Measurements from ENCODE around the gene KCNJ14.

Gene KCNJ14

GRCh38 chr19:48455171-48455907, at the start of gene KCNJ14:
TSS of gene KCNJ14 (plus strand) at chr19:48455574. CDS start at chr19:48461725, 6,151 bp downstream.
- no peak for DNase-seq

DNA sequence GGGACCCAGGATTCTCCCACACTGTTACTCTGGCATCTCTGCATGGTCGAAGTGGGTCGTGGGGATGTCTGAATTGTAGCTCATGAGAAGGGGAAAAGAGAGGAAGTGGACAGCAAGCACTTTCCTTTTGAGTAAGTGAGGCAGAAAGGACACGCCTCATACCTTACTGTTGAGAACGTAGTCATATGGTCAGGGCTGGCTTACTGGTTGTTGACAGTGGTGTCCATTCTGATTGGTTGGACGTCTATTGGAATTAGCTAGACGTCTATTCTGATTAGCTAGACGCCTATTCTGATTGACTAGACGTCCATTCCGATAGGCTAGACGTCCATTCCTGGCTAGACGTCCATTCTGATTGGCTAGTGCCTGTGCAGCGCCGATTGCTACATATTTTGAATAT, 49.5 kb upstream of the KCNJ14 start:
- DNase-seq = no peak

GRCh38 chr19:48413879-48414587, 41.3 kb upstream of the KCNJ14 start:
- DNase-seq = no peak

DNA sequence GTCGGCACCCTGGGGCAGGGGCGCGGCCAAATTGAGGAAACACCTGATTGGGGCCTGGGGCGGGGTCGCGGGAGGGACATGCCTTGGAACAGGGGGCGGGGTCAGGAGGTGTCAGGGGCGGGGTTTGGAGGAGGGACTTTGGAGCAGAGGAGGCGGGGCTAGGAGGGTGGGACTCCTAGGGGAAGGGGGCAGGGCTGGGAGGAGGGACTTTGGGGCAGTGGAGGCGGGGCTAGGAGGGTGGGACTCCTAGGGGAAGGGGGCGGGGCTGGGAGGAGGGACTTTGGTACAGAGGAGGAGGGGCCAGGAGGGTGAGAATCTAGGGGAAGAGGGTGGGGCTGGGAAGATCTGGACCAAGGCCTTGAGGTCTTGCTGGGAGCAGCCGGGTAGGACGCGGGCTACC, 40.0 kb upstream of the KCNJ14 start:
- DNase-seq = no peak

- DNase-seq = no peak
These were observed 39.6 kb upstream of the KCNJ14 start for GRCh38 chr19:48415806-48416221.

GRCh38 chr19:48417421-48417820, 38.0 kb upstream of the KCNJ14 start:
- DNase-seq = no peak

DNA sequence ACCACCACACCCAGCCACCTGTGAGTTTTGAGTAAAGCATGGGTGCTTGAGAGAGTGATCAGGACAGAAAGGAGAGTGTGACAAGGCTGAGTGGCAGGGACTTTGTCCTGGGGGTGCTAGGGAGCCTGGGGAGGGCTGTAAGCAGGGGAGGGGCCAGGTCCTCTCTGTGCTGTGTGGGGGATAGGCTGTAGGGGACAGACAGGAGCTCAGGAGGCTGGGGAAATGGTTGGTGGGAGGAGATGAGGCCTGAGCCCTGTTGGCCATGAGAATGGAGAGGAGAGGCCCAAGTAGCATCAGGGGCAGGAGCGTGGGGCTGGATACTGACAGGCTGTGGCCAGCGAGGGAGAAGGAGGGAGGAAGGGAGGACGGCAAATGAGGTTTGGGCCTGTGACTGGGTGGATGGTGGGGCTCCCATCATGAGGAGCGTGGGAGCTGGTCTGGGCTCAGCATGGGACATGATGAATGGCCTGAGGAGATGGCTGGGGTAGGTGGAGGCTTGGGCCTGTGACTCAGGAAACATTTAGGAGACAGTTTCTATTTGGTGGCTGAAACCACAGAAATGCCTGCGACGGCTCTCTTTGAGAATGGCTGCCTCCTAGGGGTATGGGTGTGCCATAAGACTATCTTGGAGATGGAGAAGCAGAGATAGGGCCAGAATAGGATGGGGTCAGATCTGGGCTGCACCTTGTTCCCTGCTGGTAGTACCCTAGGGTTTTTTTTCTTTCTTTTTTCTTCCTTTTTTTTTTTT, 36.9 kb upstream of the KCNJ14 start:
- no peak for DNase-seq

DNA sequence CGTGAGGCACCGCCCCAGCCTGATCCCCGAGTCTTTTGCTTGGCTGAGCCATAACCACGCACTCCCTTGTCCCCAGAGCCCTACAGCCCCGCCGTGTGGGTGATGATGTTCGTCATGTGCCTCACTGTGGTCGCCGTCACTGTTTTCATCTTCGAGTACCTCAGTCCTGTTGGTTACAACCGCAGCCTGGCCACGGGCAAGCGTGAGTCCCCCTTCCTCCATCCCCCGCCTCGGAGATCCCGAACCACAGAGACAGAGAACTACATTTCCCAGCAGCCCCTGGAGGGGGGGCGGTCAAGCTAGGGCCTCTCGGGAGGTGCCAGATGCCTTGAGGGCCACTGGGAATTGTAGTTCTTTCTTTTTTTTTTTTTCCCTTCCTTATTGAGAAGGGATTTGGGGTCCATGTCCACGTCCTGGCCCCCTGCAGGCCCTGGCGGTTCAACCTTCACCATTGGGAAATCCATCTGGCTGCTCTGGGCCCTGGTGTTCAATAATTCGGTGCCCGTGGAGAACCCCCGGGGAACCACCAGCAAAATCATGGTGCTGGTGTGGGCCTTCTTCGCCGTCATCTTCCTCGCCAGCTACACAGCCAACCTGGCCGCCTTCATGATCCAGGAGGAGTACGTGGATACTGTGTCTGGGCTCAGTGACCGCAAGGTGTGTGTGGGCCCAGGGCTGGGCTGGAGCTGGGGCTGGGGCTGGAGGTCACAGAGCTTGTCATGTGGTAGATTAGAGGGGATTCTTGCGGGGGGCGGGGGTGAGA, 36.0 kb upstream of the KCNJ14 start:
- no peak for DNase-seq

- no peak for DNase-seq
These were observed 33.8 kb upstream of the KCNJ14 start for GRCh38 chr19:48421548-48421947.

DNA sequence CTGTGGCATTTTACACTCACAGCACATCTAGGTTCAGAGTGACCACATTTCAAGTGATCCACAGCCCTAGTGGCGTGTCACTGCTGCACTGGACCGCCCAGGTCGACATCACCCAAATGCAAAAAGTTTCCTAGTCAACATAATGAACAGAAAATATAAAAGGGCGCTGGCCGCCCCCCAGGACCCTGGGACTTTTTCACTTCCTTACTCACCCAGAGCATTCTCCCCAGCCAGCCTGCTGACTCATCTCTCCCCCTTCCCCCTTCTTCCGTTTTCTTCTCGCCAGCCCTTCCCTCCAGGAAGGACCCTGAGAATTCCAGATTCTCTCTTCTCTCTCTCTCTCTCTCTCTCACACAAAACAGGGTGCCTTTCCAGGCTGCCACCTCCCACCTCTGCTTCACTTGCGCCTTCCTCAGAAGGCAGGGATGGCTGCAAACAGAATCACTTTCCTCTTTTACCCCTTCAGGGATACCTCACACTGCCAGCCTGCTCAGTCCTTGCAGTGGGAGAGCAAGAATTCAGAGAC, 30.6 kb upstream of the KCNJ14 start:
- DNase-seq = no peak

DNA sequence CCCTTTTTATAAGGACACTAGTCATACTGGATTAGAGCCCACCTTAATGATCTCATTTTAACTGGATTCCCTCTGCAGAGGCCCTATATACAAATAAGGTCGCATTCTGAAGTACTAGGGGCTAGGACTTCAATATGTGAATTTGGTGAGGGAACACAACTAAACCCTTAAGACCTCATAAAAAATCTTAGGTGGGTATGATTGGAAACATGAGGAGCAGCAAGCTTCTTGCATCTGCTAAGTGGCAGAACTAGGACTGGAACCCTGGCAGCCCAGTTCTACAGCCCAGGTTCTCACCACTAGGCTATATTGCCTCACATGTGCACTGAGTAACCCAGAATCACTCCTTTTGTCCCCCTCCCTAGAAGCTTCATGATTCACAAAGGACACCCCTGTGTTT, 26.7 kb upstream of the KCNJ14 start:
- DNase-seq = no peak

DNA sequence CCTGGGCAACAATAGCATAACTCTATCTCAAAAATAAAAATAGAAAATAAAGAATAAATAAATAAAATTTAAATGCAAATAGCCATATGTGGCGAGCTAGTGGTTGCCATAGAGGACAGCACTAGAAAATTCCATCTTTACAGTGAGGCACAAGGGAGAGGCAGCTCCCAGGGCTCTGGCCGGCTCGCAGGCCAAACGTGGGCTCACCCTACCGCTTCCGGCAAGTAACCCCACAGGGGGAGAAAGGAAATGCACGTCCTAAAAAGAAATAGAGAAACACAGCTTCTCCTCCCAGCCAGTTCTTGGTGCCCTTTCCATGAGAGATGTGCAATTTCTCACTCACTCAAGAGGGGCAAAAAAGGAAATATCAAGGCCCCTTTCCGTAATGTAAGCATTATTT, 22.0 kb upstream of the KCNJ14 start:
- no peak for DNase-seq

DNA sequence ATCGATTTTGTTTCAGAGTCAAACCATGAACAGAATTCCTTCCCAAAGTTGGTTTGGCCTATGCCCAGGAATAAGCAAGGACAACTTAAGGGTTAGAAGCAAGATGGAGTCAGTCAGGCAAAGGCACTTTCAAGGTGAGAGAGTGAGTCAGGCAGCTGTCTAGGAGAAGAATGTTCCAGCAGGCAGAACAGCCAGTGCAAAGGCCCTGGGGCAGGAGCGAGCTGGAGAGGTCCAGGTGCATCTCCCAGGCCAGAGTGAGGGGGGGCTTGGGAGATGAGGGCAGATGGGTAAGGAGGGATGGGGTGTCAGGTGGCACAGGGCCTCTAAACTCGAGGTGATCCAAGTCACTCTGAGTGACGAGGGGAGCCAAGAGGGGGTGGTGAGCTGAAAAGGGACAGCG, 18.8 kb upstream of the KCNJ14 start:
- DNase-seq = no peak

- no peak for DNase-seq
These were observed 13.9 kb upstream of the KCNJ14 start for GRCh38 chr19:48441360-48442050.

GRCh38 chr19:48442116-48443035, 13.0 kb upstream of the KCNJ14 start:
- DNase-seq = no peak

GRCh38 chr19:48443256-48443655, 12.1 kb upstream of the KCNJ14 start:
- no peak for DNase-seq

GRCh38 chr19:48443731-48444128, 11.6 kb upstream of the KCNJ14 start:
- no peak for DNase-seq

- DNase-seq = no peak
These were observed 11.0 kb upstream of the KCNJ14 start for GRCh38 chr19:48444129-48444935.

GRCh38 chr19:48444936-48445200, 10.5 kb upstream of the KCNJ14 start:
- DNase-seq = no peak

GRCh38 chr19:48445256-48445605, 10.1 kb upstream of the KCNJ14 start:
- DNase-seq = peak; percentile 57

All from NCI-H1092 (cell line).